ENCODE data around the gene RHBDD3.

RHBDD3 gene

GRCh38 chr22:29218758-29219408 is 48.9 kb downstream of the RHBDD3 start:
- no peak for DNase-seq (ENCODE audit: low spot score)

- no peak for DNase-seq (ENCODE audit: low spot score)
Observed at GRCh38 chr22:29217827-29218757, 49.7 kb downstream of the RHBDD3 start.

- DNase-seq (ENCODE audit: low spot score): no peak
Observed at GRCh38 chr22:29216873-29217666, 50.7 kb downstream of the RHBDD3 start.

- DNase-seq (ENCODE audit: low spot score): no peak
Observed at GRCh38 chr22:29216011-29216872, 51.5 kb downstream of the RHBDD3 start.

GRCh38 chr22:29215012-29215860 is 52.5 kb downstream of the RHBDD3 start:
- DNase-seq (ENCODE audit: low spot score): no peak

- no peak for DNase-seq (ENCODE audit: low spot score)
Observed at GRCh38 chr22:29214232-29214631, 53.5 kb downstream of the RHBDD3 start.

GRCh38 chr22:29213493-29213892 is 54.3 kb downstream of the RHBDD3 start:
- no peak for DNase-seq (ENCODE audit: low spot score)

GRCh38 chr22:29212743-29213142 is 55.0 kb downstream of the RHBDD3 start:
- no peak for DNase-seq (ENCODE audit: low spot score)

GRCh38 chr22:29211466-29211865 is 56.3 kb downstream of the RHBDD3 start:
- no peak for DNase-seq (ENCODE audit: low spot score)

- DNase-seq (ENCODE audit: low spot score): no peak
Observed at GRCh38 chr22:29211066-29211465, 56.7 kb downstream of the RHBDD3 start.

Data from putamen (tissue), 1 donor.